Spinal cord (tissue), 10 donors: ENCODE data around the gene ATP4A. TPM values are rescaled to one million over a fixed set of nuclear protein-coding genes. Genes with fewer than 3 reads are reported as not detected.

Experiments
- DNase-seq, 6 donors: peaks; one replicate each; pipeline versions ENCODE4 v3.0.0 to v3.0.0-alpha.2; 2013 to 2015; ENCODE audit warnings: low spot score in 6 of 6, low read depth in 4 of 6
- H3K27ac ChIP-seq: one replicate; pipeline ENCODE4 v1.5.1; 2013; ENCODE audit warnings: low read depth, low read length, control low read depth
- H3K27me3 ChIP-seq: one replicate; pipeline ENCODE4 v1.6.1; 2013; ENCODE audit warnings: low read length; ENCODE audit not compliant: control insufficient read depth, insufficient read depth
- H3K36me3 ChIP-seq: one replicate; pipeline ENCODE4 v1.6.1; 2013; ENCODE audit warnings: low read length; ENCODE audit not compliant: control insufficient read depth, insufficient read depth
- H3K4me1 ChIP-seq: one replicate; pipeline ENCODE4 v1.6.1; 2013; ENCODE audit warnings: low read length; ENCODE audit not compliant: control insufficient read depth, insufficient read depth
- H3K4me3 ChIP-seq: one replicate; pipeline ENCODE4 v1.5.1; 2013; ENCODE audit warnings: low read depth, low read length, control low read depth
- H3K9me3 ChIP-seq: one replicate; pipeline ENCODE4 v1.6.1; 2013; ENCODE audit warnings: low read length; ENCODE audit not compliant: control insufficient read depth, insufficient read depth
- WGBS: methylation state at CpG from one replicate; pipeline ENCODE4 v1.1.5; 2013; ENCODE audit warnings: missing lambda C conversion rate; ENCODE audit not compliant: insufficient coverage; 5-methylcytosine and 5-hydroxymethylcytosine counted together
- polyA plus RNA-seq, 2 donors: library from polyadenylated mRNA; unstranded; fragments of 120-200 nt; gene quantifications; one replicate each; pipeline ENCODE4 v1.2.1, GENCODE V29; 2013; ENCODE audit not compliant: insufficient read length in 2 of 2
- total RNA-seq, 2 donors: library from RNA; depleted of rRNA in 1 of 2; stranded (reverse); fragments of 120-200 nt in 1 of 2; fragments of >200 nt in 1 of 2; gene quantifications; one replicate each; pipeline versions ENCODE4 v1.2.3 to v1.2.4, GENCODE V29; 2013 to 2014
- donor health status: healthy.

The ATP4A gene
- total and polyA plus RNA-seq, 4 donors = 0.30 to 0.41 TPM; not detected in 2

GRCh38 chr19:35559281-35559659, 4.2 kb downstream of the ATP4A start:
- peaks cover 15% of the 10 kb centered on the region for H3K4me1 ChIP-seq
- no peaks in the 10 kb centered on the region for H3K9me3 ChIP-seq
- no peak overlapping the region for H3K4me3 ChIP-seq
- WGBS = 75% methylated on average over 9 of the region's 11 CpGs
- H3K27ac ChIP-seq = no peak overlapping the region
- no peaks in the 10 kb centered on the region for H3K36me3 ChIP-seq
- DNase-seq = no peak
- H3K27me3 ChIP-seq = peaks cover 28% of the 10 kb centered on the region

- peaks cover 15% of the 10 kb centered on the region for H3K4me1 ChIP-seq
- H3K36me3 ChIP-seq = no peaks in the 10 kb centered on the region
- H3K9me3 ChIP-seq = no peaks in the 10 kb centered on the region
- H3K4me3 ChIP-seq = no peak overlapping the region
- DNase-seq = no peak
- 23% methylated on average over 52 of the region's 53 CpGs for WGBS
- H3K27me3 ChIP-seq = peaks cover 28% of the 10 kb centered on the region
- H3K27ac ChIP-seq = no peak overlapping the region
Measured at GRCh38 chr19:35558400-35559280, 4.8 kb downstream of the ATP4A start.

- no peaks in the 10 kb centered on the region for H3K9me3 ChIP-seq
- WGBS = under 1% methylated on average over 58 of the region's 60 CpGs
- H3K36me3 ChIP-seq = no peaks in the 10 kb centered on the region
- peak in 5 of 6 donors; percentile 18 to 93 (median 51) for DNase-seq
- H3K27ac ChIP-seq = no peak overlapping the region
- peak overlapping the region; percentile 31 for H3K4me3 ChIP-seq
- peaks cover 15% of the 10 kb centered on the region for H3K4me1 ChIP-seq
- H3K27me3 ChIP-seq = peaks cover 28% of the 10 kb centered on the region
Measured at GRCh38 chr19:35557539-35558399, 5.7 kb downstream of the ATP4A start.

- DNase-seq = no peak
- WGBS = 80% methylated on average over 14 of the region's 16 CpGs
- Histone ChIP-seq H3K4me3 (no peak overlapping the region), H3K27ac (no peak overlapping the region), H3K4me1 (peaks cover 15% of the 10 kb centered on the region), H3K27me3 (peaks cover 28% of the 10 kb centered on the region), H3K9me3 (no peaks in the 10 kb centered on the region), H3K36me3 (no peaks in the 10 kb centered on the region)
Measured at GRCh38 chr19:35556846-35557538, 6.5 kb downstream of the ATP4A start.

- Histone ChIP-seq H3K27me3 (peaks cover 25% of the 10 kb centered on the region), H3K4me3 (no peak overlapping the region), H3K27ac (no peak overlapping the region), H3K36me3 (peaks cover 5% of the 10 kb centered on the region), H3K9me3 (no peaks in the 10 kb centered on the region), H3K4me1 (peaks cover 15% of the 10 kb centered on the region)
- no peak for DNase-seq
- WGBS = 76% methylated on average over 7 of the region's 9 CpGs
Measured at GRCh38 chr19:35556025-35556590, 7.3 kb downstream of the ATP4A start.

GRCh38 chr19:35555301-35556005, 8.0 kb downstream of the ATP4A start:
- DNase-seq = no peak
- WGBS = 79% methylated on average over 27 of the region's 30 CpGs
- peaks cover 21% of the 10 kb centered on the region for H3K27me3 ChIP-seq

GRCh38 chr19:35554076-35554475, 9.4 kb downstream of the ATP4A start:
- H3K4me3 ChIP-seq = no peak overlapping the region
- H3K27me3 ChIP-seq = peaks cover 17% of the 10 kb centered on the region
- no peak for DNase-seq
- H3K9me3 ChIP-seq = no peaks in the 10 kb centered on the region
- 76% methylated on average over 4 of the region's 5 CpGs for WGBS
- H3K36me3 ChIP-seq = peaks cover 21% of the 10 kb centered on the region
- peaks cover 15% of the 10 kb centered on the region for H3K4me1 ChIP-seq
- no peak overlapping the region for H3K27ac ChIP-seq

More at GRCh38 chr19:35555301-35556005, 8.0 kb downstream of the ATP4A start:
- no peak overlapping the region for H3K4me3 ChIP-seq
- H3K27ac ChIP-seq = no peak overlapping the region
- peaks cover 15% of the 10 kb centered on the region for H3K4me1 ChIP-seq
- peaks cover 10% of the 10 kb centered on the region for H3K36me3 ChIP-seq
- H3K9me3 ChIP-seq = no peaks in the 10 kb centered on the region

GRCh38 chr19:35553385-35554000, 10.0 kb downstream of the ATP4A start:
- Histone ChIP-seq H3K27me3 (peaks cover 11% of the 10 kb centered on the region), H3K36me3 (peaks cover 26% of the 10 kb centered on the region), H3K4me1 (peaks cover 12% of the 10 kb centered on the region), H3K4me3 (no peak overlapping the region), H3K9me3 (no peaks in the 10 kb centered on the region), H3K27ac (no peak overlapping the region)
- DNase-seq = no peak
- WGBS = 66% methylated on average over 13 of the region's 14 CpGs
